HEK293 (cell line): ENCODE results near the gene UPB1.

ENCODE experiments used
- CTCF ChIA-PET: fragments of 350-600 bp; formaldehyde crosslinking; extraction: SDS; loops from one replicate; lab custom pipeline; 2021; ENCODE audit warnings: antibody characterized with exemption; lab: Yijun Ruan, JAX
- POLR2A ChIA-PET: fragments of 300-600 bp; formaldehyde crosslinking; extraction: SDS; loops from one replicate; lab custom pipeline; 2020; ENCODE audit warnings: antibody characterized with exemption, inconsistent platforms; lab: Yijun Ruan, JAX
- H3K27ac ChIP-seq: fragments of 200-500 bp; sonication (Bioruptor generic); 2 replicates; pipeline ENCODE4 v1.5.1; 2014; ENCODE audit warnings: low read depth, low read length, control low read depth, inconsistent platforms; ENCODE audit errors: extremely low read depth
- H3K36me3 ChIP-seq, 2 experiments: fragments of 200-500 bp in 1 of 2; sonication (Bioruptor generic) in 1 of 2; 1 replicate in 1 of 2; 2 replicates in 1 of 2; pipeline ENCODE4 v1.5.1; 2014 to 2017; ENCODE audit warnings: inconsistent platforms in 2 of 2, low read length in 2 of 2; ENCODE audit not compliant: control insufficient read depth in 2 of 2, insufficient read depth in 1 of 2
- H3K4me1 ChIP-seq: fragments of 200-500 bp; sonication (Bioruptor generic); 2 replicates; pipeline ENCODE4 v1.5.1; 2014; ENCODE audit warnings: mild to moderate bottlenecking, low read length, inconsistent platforms; ENCODE audit not compliant: control insufficient read depth, insufficient read depth
- H3K4me3 ChIP-seq: 2 replicates; pipeline ENCODE4 v1.5.1; 2011; ENCODE audit warnings: low read depth, mild to moderate bottlenecking, control low read depth, low read length, moderate library complexity
- H3K9me3 ChIP-seq: fragments of 200-500 bp; sonication (Bioruptor generic); 2 replicates; pipeline ENCODE4 v1.5.1; 2014; ENCODE audit warnings: low read depth, low read length, inconsistent platforms; ENCODE audit not compliant: control insufficient read depth, insufficient read depth
- HIC1 ChIP-seq: fragments of 450-650 bp; formaldehyde crosslinking; IDR thresholded peaks from 2 replicates; pipeline ENCODE4 v1.5.1; 2016; ENCODE audit warnings: missing biosample characterization, missing genetic modification characterization
- HOXC10 ChIP-seq: sonication (generic); formaldehyde crosslinking; IDR thresholded peaks from 2 replicates; pipeline ENCODE4 v1.8.1; 2023; ENCODE audit warnings: mild to moderate bottlenecking, missing genetic modification reagents
- MEIS1 ChIP-seq: sonication (generic); formaldehyde crosslinking; IDR thresholded peaks from 2 replicates; pipeline ENCODE4 v1.8.1; 2022; ENCODE audit warnings: missing genetic modification reagents, mild to moderate bottlenecking, borderline replicate concordance
- REPIN1 ChIP-seq: fragments of 450-650 bp; formaldehyde crosslinking; IDR thresholded peaks from 2 replicates; pipeline ENCODE4 v1.5.1; 2017; ENCODE audit warnings: missing biosample characterization, missing genetic modification characterization, low read depth
- SP3 ChIP-seq: fragments of 450-650 bp; formaldehyde crosslinking; IDR thresholded peaks from 2 replicates; pipeline ENCODE4 v1.5.1; 2016; ENCODE audit warnings: missing biosample characterization, missing genetic modification characterization
- SP7 ChIP-seq: fragments of 450-650 bp; formaldehyde crosslinking; IDR thresholded peaks from 2 replicates; pipeline ENCODE4 v1.5.1; 2016; ENCODE audit warnings: missing biosample characterization, missing genetic modification characterization
- ZNF133 ChIP-seq: fragments of 450-650 bp; formaldehyde crosslinking; IDR thresholded peaks from 2 replicates; pipeline ENCODE4 v1.5.1; 2016; ENCODE audit warnings: missing biosample characterization, missing genetic modification characterization
- ZNF214 ChIP-seq: fragments of 450-650 bp; formaldehyde crosslinking; IDR thresholded peaks from 2 replicates; pipeline ENCODE4 v1.5.1; 2017; ENCODE audit warnings: missing biosample characterization, mild to moderate bottlenecking, missing genetic modification characterization, borderline replicate concordance
- ZNF221 ChIP-seq: fragments of 450-650 bp; formaldehyde crosslinking; IDR thresholded peaks from 2 replicates; pipeline ENCODE4 v1.5.1; 2017; ENCODE audit warnings: missing biosample characterization, missing genetic modification characterization, borderline replicate concordance
- ZNF335 ChIP-seq: fragments of 450-650 bp; formaldehyde crosslinking; conservative IDR thresholded peaks from 2 replicates; pipeline ENCODE4 v1.5.1; 2016; ENCODE audit warnings: missing biosample characterization, missing genetic modification characterization
- ZNF341 ChIP-seq: fragments of 450-650 bp; formaldehyde crosslinking; IDR thresholded peaks from 2 replicates; pipeline ENCODE4; 2016; ENCODE audit warnings: low read depth, missing biosample characterization, missing genetic modification characterization
- ZNF350 ChIP-seq: fragments of 450-650 bp; formaldehyde crosslinking; IDR thresholded peaks from 2 replicates; pipeline ENCODE4 v1.5.0; 2017; ENCODE audit warnings: missing biosample characterization, mild to moderate bottlenecking, missing genetic modification characterization
- ZNF398 ChIP-seq: fragments of 450-650 bp; formaldehyde crosslinking; IDR thresholded peaks from 2 replicates; pipeline ENCODE4 v1.5.1; 2017; ENCODE audit warnings: missing biosample characterization, missing genetic modification characterization
- ZNF416 ChIP-seq: fragments of 450-650 bp; formaldehyde crosslinking; IDR thresholded peaks from 2 replicates; pipeline ENCODE4 v1.5.1; 2016; ENCODE audit warnings: missing biosample characterization, missing genetic modification characterization
- ZNF473 ChIP-seq: fragments of 450-650 bp; formaldehyde crosslinking; IDR thresholded peaks from 2 replicates; pipeline ENCODE4 v1.5.1; 2017; ENCODE audit warnings: missing biosample characterization, missing genetic modification characterization
- ZNF561 ChIP-seq: fragments of 450-650 bp; IDR thresholded peaks from 2 replicates; pipeline ENCODE4 v1.5.1; 2018; ENCODE audit warnings: missing biosample characterization, missing genetic modification characterization, borderline replicate concordance
- ZNF596 ChIP-seq: fragments of 450-650 bp; IDR thresholded peaks from 2 replicates; pipeline ENCODE4 v1.5.0; 2018; ENCODE audit warnings: missing biosample characterization, mild to moderate bottlenecking, missing genetic modification characterization, moderate library complexity
- TF ChIP-seq, protein P1 (sequence below): fragments of 450-650 bp; formaldehyde crosslinking; IDR thresholded peaks from 2 replicates; pipeline ENCODE4 v1.5.1; 2017; ENCODE audit warnings: missing biosample characterization, mild to moderate bottlenecking, missing genetic modification characterization, moderate library complexity

UPB1 gene

GRCh38 chr22:24445481-24446259 is 49.5 kb upstream of the UPB1 start:
- ChIA-PET POLR2A (interaction anchor here (0.9 kb wide), 1 partner anchor 12 kb away, joined by 3 read pairs; no protein-coding TSS in a partner anchor), CTCF (interaction anchor here (0.7 to 1.2 kb wide), 2 partner anchors 57 to 247 kb away, joined by 3 read pairs; no protein-coding TSS in a partner anchor)
- H3K36me3 ChIP-seq, result no peaks in the 10 kb centered on the region
- TF ChIP-seq ZNF335 (tag by site-specific recombination) (no peak), ZNF341 (tag by site-specific recombination) (peak; percentile 38), SP7 (tag by site-specific recombination) (0 out of 2 replicates have a peak, but pooled peaks have one; percentile 18), ZNF350 (tag by site-specific recombination) (no peak), HIC1 (tag by site-specific recombination) (no peak), MEIS1 (CRISPR knock-in tag) (no peak), SP3 (no peak), ZNF561 (tag by site-specific recombination) (no peak), ZNF416 (tag by site-specific recombination) (no peak), ZNF214 (tag by site-specific recombination) (no peak), ZNF133 (tag by site-specific recombination) (no peak), ZNF398 (tag by site-specific recombination) (peak; percentile 37; the same call in 1 of the 2 replicates)
- TF ChIP-seq, protein P1, sequence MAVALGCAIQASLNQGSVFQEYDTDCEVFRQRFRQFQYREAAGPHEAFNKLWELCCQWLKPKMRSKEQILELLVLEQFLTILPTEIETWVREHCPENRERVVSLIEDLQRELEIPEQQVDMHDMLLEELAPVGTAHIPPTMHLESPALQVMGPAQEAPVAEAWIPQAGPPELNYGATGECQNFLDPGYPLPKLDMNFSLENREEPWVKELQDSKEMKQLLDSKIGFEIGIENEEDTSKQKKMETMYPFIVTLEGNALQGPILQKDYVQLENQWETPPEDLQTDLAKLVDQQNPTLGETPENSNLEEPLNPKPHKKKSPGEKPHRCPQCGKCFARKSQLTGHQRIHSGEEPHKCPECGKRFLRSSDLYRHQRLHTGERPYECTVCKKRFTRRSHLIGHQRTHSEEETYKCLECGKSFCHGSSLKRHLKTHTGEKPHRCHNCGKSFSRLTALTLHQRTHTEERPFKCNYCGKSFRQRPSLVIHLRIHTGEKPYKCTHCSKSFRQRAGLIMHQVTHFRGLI (tag by site-specific recombination), result 0 out of 2 replicates have a peak, but pooled peaks have one; percentile 22
- H3K4me3 ChIP-seq, result no peak overlapping the region
- no peak overlapping the region for H3K27ac ChIP-seq
- H3K9me3 ChIP-seq, result no peaks in the 10 kb centered on the region
- no peaks in the 10 kb centered on the region; the same call in 1 of the 2 replicates for H3K4me1 ChIP-seq

- TF ChIP-seq REPIN1 (tag by site-specific recombination), result no peak
- TF ChIP-seq, protein P1 (tag by site-specific recombination), result 0 out of 2 replicates have a peak, but pooled peaks have one; percentile 3
- no peak for TF ChIP-seq ZNF596 (tag by site-specific recombination)
- no peak for TF ChIP-seq ZNF473 (tag by site-specific recombination)
- no peak for TF ChIP-seq HOXC10
- TF ChIP-seq ZNF221 (tag by site-specific recombination), result no peak
- ChIA-PET CTCF (no interaction called here), POLR2A (no interaction called here)
- Histone ChIP-seq H3K9me3 (no peaks in the 10 kb centered on the region), H3K36me3 (no peaks in the 10 kb centered on the region), H3K4me1 (no peaks in the 10 kb centered on the region; the same call in 1 of the 2 replicates), H3K4me3 (no peak overlapping the region), H3K27ac (no peak overlapping the region)
Measured at GRCh38 chr22:24446260-24446611, 48.9 kb upstream of the UPB1 start.
